NCI-H82 treated with DMSO at 0.1 percent for 48 hours (cell line): ENCODE results near the gene POLL.

Experiments
- DNase-seq: peaks from one replicate; lab custom pipeline; 2025; ENCODE audit not compliant: unreplicated experiment; lab: John Stamatoyannopoulos, UW

POLL gene

GRCh38 chr10:101573885-101574753 is 13.9 kb downstream of the POLL start:
- DNase-seq = no peak

DNA sequence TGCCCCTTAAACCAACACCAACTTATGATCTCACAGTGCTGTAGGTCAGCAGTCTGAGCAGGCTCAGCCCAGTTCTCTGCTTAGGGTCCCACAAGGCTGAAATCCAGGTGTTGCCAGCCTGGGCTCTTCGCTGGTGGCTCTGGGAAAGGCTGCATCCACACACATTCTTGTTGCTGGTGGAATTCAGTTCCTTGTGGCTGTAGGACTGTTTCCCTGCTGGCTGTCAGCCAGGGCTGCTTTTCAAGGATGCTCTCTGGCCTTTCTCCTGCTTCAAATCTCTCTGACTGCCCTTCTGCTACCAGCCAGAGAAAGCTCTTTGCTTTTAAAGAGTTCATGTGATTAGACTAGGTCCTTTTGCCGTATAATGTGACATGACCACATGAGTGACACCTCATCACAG is 15.3 kb downstream of the POLL start:
- DNase-seq = no peak

DNA sequence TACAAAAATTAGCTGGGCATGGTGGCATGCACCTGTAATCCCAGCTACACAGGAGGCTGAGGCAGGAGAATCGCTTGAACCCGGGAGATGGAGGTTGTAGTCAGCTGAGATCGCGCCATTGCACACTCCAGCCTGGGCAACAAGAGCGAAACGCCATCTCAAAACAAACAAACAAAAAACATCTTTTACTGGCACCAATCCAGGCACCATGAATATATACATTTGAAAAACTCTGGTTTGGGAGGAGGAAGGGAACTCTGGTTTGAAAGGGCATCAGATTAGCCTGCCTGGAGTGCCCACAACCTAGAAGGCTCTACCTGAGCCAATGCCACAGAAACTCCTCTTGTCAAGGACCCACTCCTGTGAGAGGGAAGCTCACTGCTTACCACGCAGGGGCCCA is 15.9 kb downstream of the POLL start:
- DNase-seq = no peak

GRCh38 chr10:101571271-101571925 is 16.7 kb downstream of the POLL start:
- no peak for DNase-seq

DNA sequence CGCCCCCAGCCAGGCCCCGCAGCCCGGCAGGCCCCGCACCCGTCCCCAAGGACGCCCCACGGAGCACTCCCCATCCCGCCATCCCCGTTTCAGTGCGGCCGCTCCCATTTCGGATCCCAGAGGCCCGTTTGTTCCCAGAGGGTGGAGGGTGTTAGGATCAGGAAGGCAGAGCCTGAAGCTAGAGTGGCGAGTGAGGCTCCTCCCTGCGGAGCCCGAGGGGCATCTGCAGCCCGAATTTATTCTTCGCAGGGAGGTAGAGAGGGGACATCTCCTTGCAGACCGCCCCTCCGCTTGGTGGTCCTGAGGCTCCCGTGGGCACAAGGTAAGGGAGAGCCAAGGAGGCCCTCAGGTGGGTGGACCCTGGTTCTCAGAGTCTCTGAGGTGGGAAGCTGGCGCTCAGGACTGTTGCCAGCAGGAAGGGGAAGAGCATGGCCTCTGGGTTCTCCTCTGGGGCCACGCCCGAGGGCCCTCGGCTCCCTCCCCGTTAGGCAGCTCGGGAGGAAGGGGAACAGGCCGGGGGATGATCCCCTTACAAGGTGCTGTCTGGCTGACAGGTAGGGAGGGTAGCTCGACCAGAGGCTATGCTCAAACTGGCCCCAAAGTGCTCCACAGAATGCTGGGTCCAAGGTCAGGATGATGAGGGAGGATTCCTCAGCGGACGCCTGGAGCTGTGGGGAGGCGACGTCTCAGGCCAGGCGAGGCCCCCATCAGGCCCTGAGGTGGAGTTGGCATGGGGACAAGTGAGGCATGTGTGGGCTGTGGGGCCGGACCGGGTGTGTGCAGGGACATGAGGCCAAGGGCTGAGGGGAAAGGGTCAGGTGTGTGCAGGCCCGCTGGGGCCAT is 17.4 kb downstream of the POLL start:
- DNase-seq = no peak

DNA sequence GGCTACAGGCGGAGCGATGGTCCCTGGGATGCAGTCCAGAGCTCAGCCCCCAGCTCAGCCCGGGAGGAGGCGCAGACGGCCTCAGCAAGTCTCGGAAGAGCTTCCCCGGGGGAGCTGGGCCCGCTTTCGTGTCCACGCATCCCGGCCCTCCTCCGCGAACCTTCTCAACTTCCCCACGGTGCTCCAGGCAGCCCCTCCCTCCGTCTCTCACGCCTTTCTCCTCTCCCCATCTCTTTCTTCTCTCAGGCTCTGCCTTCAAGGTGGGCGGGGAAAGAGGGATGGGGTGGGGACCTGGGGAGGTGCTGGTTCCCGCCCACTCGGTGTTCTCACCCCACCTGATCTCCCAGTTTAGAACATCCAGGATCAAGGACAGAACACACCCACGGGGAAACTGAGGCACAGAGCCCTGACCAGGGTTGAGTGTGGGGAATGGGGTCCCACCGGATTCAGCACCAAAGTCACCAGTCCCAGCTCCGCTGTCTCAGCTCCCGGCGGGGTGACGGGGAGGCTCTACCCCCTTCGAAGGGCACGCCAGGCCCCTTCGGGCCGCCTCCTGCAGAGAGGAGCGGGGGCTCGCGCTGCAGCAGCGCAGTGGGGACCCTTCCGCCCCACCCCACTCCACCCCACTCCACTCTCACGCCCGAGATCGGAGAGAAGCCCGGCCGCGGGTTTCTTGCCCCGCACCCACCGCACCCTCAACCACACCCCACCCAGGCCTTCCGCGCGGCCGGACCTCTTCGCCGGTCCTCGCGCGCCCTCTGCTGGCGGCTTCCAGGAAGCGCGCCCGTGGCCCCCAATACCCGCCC is 18.2 kb downstream of the POLL start:
- peak; percentile 47 for DNase-seq

DNA sequence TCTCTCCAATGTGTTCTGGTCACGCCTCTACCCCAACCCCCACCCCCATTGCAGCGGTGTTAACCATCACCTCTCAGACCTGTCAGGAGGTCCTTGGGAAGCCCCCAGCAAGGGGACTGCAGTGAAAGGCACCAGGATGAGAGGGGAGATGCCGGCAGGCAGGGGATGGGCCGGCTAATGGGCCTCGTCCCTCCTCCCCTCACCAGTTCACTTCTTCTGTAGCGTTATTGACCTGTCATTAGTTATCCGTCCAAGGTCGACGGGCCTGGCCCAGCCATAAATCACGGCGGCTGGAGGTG is 18.8 kb downstream of the POLL start:
- DNase-seq = no peak

- no peak for DNase-seq
Measured at GRCh38 chr10:101568054-101568745, 19.9 kb downstream of the POLL start.

GRCh38 chr10:101567165-101568006 is 20.7 kb downstream of the POLL start:
- DNase-seq = no peak

DNA sequence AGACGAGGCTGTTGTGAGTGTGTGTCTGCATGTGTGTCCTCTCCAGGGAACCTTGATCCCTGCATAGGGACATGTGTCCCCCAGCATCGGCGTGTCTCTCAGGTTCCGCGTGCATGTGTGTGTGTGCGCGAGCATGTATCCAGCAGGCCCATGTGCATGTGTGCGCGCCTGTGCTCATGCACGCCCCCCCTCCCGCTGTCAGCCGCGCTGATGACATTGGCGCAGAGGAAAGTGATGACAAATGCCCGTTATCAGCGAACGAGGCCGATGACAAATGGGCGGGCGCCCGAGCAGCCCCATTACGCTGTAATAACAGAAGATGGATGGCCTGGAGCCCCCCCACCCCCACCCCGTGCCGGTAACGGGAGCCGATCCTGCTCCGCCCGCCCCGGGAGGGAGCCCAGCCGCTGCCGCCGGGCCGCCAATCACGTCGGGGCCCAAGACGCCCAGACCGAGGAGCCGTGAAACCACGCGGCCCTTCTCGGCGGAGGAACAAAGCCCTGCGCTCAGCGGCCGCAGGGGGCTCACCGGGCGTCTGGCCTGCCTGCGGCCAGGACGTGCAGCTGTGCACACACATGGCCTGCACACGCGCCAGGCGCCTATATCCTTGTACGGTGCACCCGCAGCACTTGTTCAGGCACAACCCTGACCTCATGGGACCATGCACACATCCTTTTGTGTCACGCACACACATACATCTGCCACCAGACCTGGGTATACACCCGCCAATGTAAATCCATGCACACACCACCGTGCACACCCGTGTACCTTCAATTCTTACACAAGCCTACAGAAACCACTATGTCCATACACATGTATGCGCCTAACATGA is 21.5 kb downstream of the POLL start:
- DNase-seq = no peak

- DNase-seq = no peak
Measured at GRCh38 chr10:101565936-101566332, 22.1 kb downstream of the POLL start.

DNA sequence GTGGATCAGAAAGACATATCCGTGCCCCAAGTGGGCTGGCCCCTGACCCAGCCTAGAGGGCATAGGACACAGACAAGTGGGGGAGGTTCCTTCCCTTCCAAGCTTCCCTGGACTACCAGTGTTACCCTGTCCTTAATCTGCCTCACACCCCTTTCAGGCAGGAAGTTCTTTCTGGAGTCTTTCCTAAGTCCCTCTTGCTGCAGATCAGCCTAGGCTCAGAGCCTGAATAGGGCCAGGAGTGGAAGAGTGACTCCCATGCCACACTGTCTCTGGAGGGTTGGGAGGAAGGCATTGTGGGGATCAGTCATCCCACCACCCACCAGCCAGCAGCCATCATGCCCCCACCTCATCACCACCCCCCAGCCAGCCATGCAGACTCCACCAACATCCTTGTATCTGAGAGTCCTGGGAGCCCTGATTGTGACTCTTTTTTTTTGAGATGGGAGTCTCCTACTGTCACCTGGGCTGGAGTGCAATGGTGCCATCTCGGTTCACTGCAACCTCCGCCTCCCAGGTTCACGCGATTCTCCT is 22.6 kb downstream of the POLL start:
- DNase-seq = no peak

DNA sequence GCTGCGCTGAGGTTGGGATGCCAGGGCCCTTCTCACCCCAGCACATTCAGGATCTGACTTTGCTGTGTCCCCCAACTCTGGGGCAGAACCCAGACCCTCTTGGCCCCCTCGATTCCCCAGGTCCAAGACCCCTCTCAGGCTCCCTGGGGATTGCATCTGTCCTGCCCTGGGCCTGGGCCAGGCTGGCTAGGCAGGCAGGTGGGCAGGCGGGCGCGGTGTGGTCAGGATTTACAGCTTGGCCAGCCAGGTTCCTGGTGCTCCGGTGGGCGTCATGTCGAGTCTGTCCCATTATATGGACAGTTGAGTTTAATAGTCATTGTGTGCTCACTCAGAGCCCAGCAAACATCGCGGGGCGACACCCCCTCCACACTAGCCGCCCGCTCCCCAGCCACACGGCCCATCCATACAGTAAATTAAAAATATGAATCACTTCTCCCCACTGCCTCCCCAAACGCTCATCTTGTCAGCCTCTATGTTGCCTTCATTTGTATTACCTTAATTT is 23.5 kb downstream of the POLL start:
- no peak for DNase-seq

DNA sequence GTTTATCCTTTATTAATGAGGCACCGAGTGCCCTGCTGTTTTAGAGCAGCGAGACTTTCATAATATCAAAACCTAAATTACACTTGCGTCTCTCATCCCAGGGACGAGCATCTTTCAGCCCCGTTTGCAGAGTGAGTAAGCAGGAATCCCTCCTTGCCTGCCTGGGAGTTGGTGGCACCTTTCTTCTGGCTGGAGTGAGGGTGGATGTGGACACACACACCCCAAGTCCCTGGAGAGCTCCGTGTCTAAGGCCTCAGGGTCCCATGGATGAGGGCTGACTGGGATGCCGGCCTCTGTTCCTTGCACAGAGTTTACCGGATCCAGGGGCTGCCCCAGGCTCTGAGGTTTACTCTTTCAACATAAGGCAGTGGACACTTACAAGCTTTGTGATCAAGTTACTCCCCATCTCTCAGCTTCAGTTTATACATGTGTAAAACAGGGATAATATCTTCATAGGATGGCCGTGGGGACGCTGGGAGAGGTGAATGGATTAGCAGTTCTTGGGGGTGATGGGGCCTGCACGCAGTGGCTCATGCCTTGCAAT is 24.5 kb downstream of the POLL start:
- DNase-seq = no peak

- DNase-seq = no peak
Measured at GRCh38 chr10:101563007-101563406, 25.1 kb downstream of the POLL start.

DNA sequence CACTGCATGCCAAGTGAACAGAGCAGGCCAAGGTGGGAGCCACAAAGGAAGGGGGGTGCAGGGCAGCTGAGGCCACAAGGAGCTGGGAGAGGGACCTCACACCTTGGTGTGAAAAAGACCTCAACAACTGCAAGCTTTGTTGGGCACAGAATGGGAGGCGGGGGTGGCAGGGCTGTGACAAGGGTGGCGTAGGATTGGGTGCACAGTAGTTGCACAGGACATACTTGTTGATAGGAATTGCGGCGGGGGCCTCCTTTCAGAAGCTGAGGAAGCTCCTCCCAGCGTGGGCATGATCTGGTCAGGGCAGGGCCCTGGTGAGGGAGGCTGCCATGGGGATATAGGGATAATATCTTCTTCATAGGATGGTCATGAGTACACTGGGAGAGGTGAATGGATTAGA is 25.8 kb downstream of the POLL start:
- no peak for DNase-seq

- no peak for DNase-seq
Measured at GRCh38 chr10:101561068-101561915, 26.8 kb downstream of the POLL start.
